Measurements from ENCODE around the gene RIOK2.
"Not testable (repeated sequence)": the region's sequence is repeated elsewhere in the genome, so short reads cannot be mapped to it uniquely, and the experiment has no call there.

RIOK2 gene

DNA sequence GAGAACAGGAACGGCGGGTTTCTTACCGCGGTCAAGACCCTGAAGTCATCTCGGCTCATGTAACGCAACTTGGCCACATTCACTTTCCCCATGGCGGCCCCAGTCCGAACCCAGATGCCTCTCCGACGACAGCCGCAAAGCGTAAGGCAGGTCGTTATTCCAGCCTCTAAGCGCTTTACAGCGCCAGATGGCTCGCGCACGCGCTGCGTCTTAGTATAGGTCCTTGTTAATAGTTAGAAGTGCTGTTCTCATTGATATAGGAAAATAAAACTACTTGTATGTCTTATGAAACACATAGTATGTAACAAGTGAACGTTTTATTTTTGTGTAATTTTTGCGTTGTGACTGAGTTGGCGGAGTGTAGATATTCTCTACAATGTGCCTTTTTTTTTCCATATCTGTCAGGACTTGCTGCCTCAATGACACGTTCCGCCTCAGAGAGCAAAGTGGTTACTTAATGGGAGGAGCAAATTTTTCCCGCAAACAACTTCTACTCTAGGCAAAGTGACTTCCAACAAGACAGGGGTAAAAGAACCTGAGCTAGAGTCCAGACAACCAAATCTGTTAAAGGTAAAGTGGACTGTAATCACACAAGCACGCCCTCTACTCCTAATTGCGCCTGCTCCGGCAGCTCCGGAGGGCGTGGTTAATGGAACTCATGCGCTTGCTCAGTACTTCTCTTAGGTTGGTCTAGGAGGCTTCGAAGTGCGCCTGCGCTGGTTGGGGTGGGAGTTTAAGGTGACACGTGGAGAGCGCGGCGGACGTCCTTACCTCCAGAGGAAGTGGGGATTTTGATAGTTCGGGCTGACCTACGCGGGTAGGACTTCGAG lies at the start of gene RIOK2:
Gene RIOK2, minus strand, starts transcription at position 148 of the 830 bp plus-strand sequence. Its CDS starts 56 bp downstream, at position 92.
- peak; percentile 94 for DNase-seq

DNA sequence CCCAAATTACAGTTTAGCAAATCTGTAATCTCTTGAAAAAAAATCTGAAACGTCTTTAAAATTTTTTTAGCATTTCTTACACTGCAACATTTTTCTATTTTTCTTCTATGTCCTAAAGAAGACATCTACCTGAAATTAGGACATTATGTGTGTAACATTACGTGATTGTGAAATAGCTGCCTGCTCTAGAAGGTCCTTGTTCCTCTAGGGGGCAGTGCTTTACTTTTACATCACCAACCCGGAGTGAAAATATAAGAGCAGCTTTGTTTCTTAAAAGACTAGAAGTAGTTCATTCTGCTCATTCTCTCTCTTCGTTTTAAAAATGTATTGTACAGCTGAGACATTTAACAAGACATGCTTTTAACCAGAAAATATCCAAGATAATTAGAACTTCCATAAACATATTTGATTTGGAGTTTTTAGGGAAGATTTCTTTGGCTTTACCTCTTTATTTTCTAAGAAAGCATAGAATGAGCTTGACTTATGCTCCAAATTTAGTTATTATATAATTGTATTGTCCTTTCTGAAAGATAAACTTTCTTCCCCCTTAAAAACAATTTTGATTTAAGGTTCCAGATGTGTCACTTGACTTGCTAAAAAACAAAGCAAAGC lies 48.1 kb upstream of the RIOK2 start:
- no peak for DNase-seq

DNA sequence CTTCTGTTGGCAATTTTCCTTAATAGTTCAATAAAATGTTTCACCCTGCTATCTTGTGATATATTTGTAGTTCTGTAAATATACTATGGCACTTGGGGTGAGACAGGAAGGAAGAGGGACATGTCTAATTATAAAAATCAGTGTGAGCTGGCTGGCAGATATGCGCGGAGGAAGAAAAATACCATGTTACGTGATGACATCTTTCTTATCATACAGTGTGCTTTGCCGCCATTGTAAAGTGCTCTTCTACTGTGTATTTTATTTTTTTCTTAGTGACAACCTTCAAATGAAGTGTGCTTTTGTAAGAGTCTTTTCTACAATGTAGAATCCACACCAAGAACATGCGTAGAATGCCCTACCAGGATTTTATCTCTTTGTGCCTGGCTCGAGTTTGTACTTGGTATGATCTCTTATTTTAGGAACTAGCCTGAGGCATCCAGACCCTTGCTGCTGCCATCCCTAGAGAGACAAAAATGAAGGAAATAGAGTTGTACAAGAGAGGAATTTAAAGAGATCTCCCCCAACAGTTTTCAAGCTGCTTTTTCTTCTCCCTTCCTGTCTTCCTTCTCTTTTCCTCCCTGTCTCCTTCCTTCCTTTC lies 46.7 kb upstream of the RIOK2 start:
- no peak for DNase-seq

DNA sequence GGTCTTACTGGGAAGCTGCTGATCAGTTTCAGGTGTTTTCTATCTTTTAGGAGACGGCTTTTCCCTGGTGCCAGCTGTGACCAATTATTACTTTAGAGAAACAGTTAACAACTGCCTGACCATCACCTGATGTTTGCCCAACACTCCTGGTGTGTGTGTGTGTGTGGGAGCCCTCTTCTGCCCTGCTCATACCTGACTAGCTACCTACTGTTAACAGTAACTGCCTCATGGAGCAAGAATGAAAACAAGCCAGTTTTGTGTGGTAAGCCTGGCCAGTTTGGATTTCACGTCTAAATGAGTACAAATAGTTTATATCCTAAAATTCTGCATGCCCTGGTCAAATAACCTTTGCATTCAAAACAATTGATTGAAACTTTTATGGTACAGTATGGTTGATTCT lies 46.1 kb upstream of the RIOK2 start:
- no peak for DNase-seq

DNA sequence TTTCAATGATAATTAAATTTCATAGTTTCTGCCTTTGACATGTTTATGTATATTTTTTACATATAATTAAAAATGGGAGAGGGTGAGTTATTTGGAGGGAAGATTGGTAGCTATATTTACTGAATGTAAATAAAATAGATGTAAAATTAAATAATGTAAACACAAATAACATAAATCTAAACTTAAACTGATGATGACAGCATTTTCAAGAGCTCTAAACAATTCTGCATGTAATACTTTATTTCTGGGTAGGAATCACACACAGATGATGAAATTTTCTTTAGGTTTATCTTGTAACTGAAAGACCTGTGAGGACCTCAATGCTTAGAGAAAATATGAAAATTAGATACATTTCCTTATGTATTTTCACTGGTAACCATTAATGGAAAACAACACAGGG lies 42.2 kb upstream of the RIOK2 start:
- no peak for DNase-seq

- DNase-seq, result no peak
Measured at GRCh38 chr5:97224112-97224750, 41.2 kb upstream of the RIOK2 start.

GRCh38 chr5:97223596-97223995 lies 40.5 kb upstream of the RIOK2 start:
- DNase-seq, result no peak

DNA sequence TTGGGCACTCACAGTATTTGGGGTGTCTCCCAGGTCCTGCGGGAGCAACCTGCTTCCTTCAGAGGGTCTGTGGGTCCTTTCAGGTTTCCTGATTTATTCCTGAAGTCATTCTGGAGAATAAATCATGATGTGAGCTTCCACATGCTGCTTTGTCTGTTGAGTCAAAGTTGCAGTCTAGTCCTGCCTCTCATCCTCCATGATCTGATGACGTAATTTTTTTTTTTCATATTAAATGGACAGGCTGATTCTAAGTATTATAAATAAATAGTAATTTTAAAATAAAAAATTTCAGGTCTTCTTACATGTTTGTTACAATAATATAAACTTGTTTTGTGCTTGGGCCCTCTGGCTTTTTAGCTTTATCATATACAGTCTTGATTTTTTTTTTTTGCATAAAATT lies 26.3 kb upstream of the RIOK2 start:
- DNase-seq, result no peak

GRCh38 chr5:97208714-97209113 lies 25.7 kb upstream of the RIOK2 start:
- no peak for DNase-seq

- DNase-seq, result no peak
Measured at GRCh38 chr5:97208184-97208713, 25.2 kb upstream of the RIOK2 start.

- DNase-seq, result no peak
Measured at GRCh38 chr5:97194366-97194765, 11.3 kb upstream of the RIOK2 start.

DNA sequence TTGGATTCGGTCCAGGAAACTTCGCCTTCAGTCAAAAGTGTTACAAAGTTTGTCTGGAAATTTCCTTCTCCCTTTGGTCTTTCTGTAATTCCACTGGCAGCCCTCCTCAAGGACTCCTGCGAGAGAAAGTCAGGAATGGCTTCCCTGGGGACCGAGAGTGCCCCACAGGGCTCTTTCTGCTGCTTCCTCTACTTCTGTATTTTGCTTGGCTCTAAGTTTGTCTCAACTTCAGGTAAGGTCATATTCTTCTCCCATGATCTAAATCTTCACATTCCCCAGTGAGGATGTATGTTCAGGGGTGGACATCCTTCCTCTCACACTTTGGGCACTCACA lies 10.3 kb upstream of the RIOK2 start:
- no peak for DNase-seq

GRCh38 chr5:97192580-97193354 lies 9.7 kb upstream of the RIOK2 start:
- no peak for DNase-seq

DNA sequence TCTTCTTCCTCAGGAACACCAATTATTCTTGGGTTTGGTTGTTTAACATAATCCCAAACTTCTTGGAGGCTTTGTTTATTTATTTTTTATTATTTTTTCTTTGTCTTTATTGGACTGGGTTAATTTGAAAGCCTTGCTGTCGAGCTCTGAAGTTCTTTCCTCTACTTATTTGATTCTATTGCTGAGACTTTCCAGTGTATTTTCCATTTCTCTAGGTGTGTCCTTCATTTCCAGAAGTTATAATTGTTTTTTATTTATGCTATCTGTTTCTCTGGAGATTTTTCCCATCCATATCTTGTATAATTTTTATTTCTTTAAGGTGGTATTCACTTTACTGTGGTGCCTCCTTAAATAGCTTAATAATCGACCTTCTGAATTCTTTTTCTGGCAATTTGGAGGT lies 8.8 kb upstream of the RIOK2 start:
- no peak for DNase-seq

- not testable (repeated sequence) for DNase-seq
Measured at GRCh38 chr5:97189523-97189922, 6.5 kb upstream of the RIOK2 start.

- no peak for DNase-seq
Measured at GRCh38 chr5:97183930-97184213, 825 bp upstream of the RIOK2 start.

DNA sequence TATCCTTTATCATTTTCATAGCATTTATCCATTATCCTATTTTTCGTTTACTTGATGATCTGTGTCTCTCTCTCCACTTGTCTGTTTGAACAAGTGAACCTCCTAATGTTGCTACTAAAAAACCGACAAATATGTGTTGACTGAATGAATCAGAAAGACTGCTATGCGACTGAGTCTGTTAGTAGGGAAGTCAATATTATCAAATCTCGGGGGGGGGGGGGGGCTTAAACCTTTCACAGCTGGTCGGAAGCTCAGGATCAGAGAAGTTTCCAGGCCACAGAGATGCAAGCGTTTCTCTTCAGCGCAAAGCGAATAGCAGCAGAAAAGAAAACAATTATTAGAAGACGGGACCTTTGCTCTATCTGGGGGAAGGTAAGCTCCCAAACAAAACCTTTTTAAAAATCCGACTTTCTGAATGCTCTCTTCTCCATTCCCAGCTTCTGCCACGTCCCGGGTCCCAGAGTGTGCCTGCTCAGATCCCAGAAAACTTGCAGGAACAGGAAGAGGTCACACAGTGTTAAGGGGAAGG lies 412 bp downstream of the RIOK2 start:
- DNase-seq, result no peak

GRCh38 chr5:97181856-97182545 lies 1.0 kb downstream of the RIOK2 start:
- no peak for DNase-seq

DNA sequence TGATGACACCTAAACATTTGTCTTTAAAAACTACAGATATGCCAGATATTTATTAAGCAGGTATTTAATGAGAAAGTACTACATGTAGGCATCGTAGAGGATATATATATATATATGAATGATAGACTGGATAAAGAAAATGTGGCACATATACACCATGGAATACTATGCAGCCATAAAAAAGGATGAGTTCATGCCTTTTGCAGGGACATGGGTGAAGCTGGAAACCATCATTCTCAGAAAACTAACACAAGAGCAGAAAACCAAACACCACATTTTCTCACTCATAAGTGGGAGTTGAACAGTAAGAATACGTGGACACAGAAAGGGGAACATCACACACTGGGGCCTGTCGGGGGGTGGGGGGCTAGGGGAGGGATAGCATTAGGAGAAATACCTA lies 3.6 kb downstream of the RIOK2 start:
- not testable (repeated sequence) for DNase-seq

- no peak for DNase-seq
Measured at GRCh38 chr5:97172227-97172626, 10.8 kb downstream of the RIOK2 start.

DNA sequence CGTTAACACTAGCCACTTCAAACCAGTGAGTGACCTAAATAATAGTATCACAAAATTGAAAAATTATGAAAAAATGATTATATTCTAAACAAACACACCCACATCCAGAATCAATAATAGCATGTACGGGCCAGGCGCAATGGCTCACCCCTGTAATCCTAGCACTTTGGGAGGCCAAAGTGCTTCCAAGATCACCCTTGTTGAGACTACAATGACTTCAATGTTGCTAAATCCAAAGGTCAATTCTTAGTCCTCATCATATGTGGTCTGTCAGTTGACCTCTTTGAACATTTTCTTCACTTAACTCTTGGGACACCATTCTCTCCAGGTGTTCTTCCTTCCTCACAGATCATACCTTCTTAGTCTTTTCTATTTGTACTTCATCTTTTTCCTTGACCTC lies 11.3 kb downstream of the RIOK2 start:
- DNase-seq, result no peak

- no peak for DNase-seq
Measured at GRCh38 chr5:97167435-97167834, 15.6 kb downstream of the RIOK2 start.

Data from stimulated activated CD4-positive, alpha-beta T cell treated with anti-CD3 and anti-CD28 coated beads, Interleukin-4, amount 100 ng/mL, for 1 hour (primary cell).